Trophoblast cell (in vitro differentiated cells and primary cell): ENCODE measurements around the gene LRP3.

Experiments
- DNase-seq, 2 donors: peaks; one replicate each; pipeline ENCODE4 v3.0.0-alpha.2; 2016
- H2AFZ ChIP-seq: 2 replicates; pipeline ENCODE4 v1.6.1; 2013; ENCODE audit warnings: low read length, moderate library complexity, mild to moderate bottlenecking; ENCODE audit not compliant: insufficient read depth, poor library complexity
- H2AK5ac ChIP-seq: 2 replicates; pipeline ENCODE4 v1.6.1; 2013; ENCODE audit warnings: mild to moderate bottlenecking, low read length
- H2BK120ac ChIP-seq: 2 replicates; pipeline ENCODE4 v1.6.1; 2013; ENCODE audit warnings: low read length, mild to moderate bottlenecking, moderate library complexity; ENCODE audit not compliant: insufficient read depth, poor library complexity
- H2BK12ac ChIP-seq: 2 replicates; pipeline ENCODE4 v1.6.1; 2013; ENCODE audit warnings: mild to moderate bottlenecking, low read length, moderate library complexity
- H2BK5ac ChIP-seq: 2 replicates; pipeline ENCODE4 v1.6.1; 2013; ENCODE audit warnings: low read length, low read depth, moderate library complexity, mild to moderate bottlenecking; ENCODE audit not compliant: poor library complexity
- H3K14ac ChIP-seq: 2 replicates; pipeline ENCODE4 v1.6.1; 2013; ENCODE audit warnings: mild to moderate bottlenecking, low read length
- H3K18ac ChIP-seq: 2 replicates; pipeline ENCODE4 v1.6.1; 2013; ENCODE audit warnings: mild to moderate bottlenecking, low read length
- H3K23ac ChIP-seq: 2 replicates; pipeline ENCODE4 v1.6.1; 2013; ENCODE audit warnings: low read length
- H3K27ac ChIP-seq: 2 replicates; pipeline ENCODE4 v1.5.1; 2013; ENCODE audit warnings: low read depth, mild to moderate bottlenecking, inconsistent platforms, low read length, moderate library complexity
- H3K27me3 ChIP-seq: 2 replicates; pipeline ENCODE4 v1.6.1; 2013; ENCODE audit warnings: inconsistent platforms, mild to moderate bottlenecking, low read length, moderate library complexity; ENCODE audit not compliant: insufficient read depth
- H3K36me3 ChIP-seq, 2 experiments: 1 replicate in 1 of 2; 2 replicates in 1 of 2; pipeline ENCODE4 v1.6.1; 2013; ENCODE audit warnings: low read length in 2 of 2, mild to moderate bottlenecking in 2 of 2, moderate library complexity in 1 of 2; ENCODE audit not compliant: insufficient read depth in 2 of 2, control insufficient read depth in 1 of 2
- H3K4ac ChIP-seq: 2 replicates; pipeline ENCODE4 v1.6.1; 2013; ENCODE audit warnings: low read depth, mild to moderate bottlenecking, low read length, moderate library complexity
- H3K4me1 ChIP-seq, 2 experiments: 1 replicate in 1 of 2; 2 replicates in 1 of 2; pipeline ENCODE4 v1.6.1; 2013; ENCODE audit warnings: low read length in 2 of 2, mild to moderate bottlenecking in 2 of 2, moderate library complexity in 1 of 2; ENCODE audit not compliant: insufficient read depth in 2 of 2, control insufficient read depth in 1 of 2
- H3K4me2 ChIP-seq: 2 replicates; pipeline ENCODE4 v1.6.1; 2013; ENCODE audit warnings: inconsistent platforms, mild to moderate bottlenecking, low read length, moderate library complexity
- H3K4me3 ChIP-seq: 2 replicates; pipeline ENCODE4 v1.5.1; 2013; ENCODE audit warnings: mild to moderate bottlenecking, low read depth, low read length, inconsistent platforms
- H3K79me1 ChIP-seq: one replicate; pipeline ENCODE4 v1.6.1; 2013; ENCODE audit warnings: low read length
- H3K79me2 ChIP-seq: 2 replicates; pipeline ENCODE4 v1.6.1; 2013; ENCODE audit warnings: low read length, mild to moderate bottlenecking; ENCODE audit not compliant: control insufficient read depth, insufficient read depth, poor library complexity
- H3K9ac ChIP-seq: 2 replicates; pipeline ENCODE4 v1.6.1; 2013; ENCODE audit warnings: mild to moderate bottlenecking, low read length
- H3K9me3 ChIP-seq: 2 replicates; pipeline ENCODE4 v1.6.1; 2013; ENCODE audit warnings: low read depth, mild to moderate bottlenecking, control low read depth, inconsistent platforms, low read length; ENCODE audit not compliant: insufficient read depth
- H4K12ac ChIP-seq: 2 replicates; pipeline ENCODE4 v1.6.1; 2013; ENCODE audit warnings: low read depth, mild to moderate bottlenecking, low read length, moderate library complexity
- H4K8ac ChIP-seq: 2 replicates; pipeline ENCODE4 v1.6.1; 2013; ENCODE audit warnings: low read depth, mild to moderate bottlenecking, low read length, moderate library complexity
- H4K91ac ChIP-seq: one replicate; pipeline ENCODE4 v1.6.1; 2013; ENCODE audit warnings: low read depth, mild to moderate bottlenecking, low read length, moderate library complexity
- WGBS: extraction: QIAGEN DNeasy Blood & Tissue Kit; methylation state at CpG from one replicate; pipeline ENCODE4 v1.1.7; 2013; ENCODE audit warnings: missing lambda C conversion rate; ENCODE audit not compliant: insufficient read length, insufficient coverage; ENCODE audit errors: extremely low coverage; 5-methylcytosine and 5-hydroxymethylcytosine counted together

Gene LRP3

GRCh38 chr19:33211794-33212435 is 17.8 kb downstream of the LRP3 start:
- Histone ChIP-seq H3K23ac (no peak overlapping the region), H2AFZ (no peak overlapping the region), H3K36me3 (no peaks in the 10 kb centered on the region), H3K9ac (no peak overlapping the region), H3K27me3 (no peaks in the 10 kb centered on the region), H3K14ac (no peak overlapping the region), H4K8ac (no peak overlapping the region), H3K4me3 (no peak overlapping the region), H3K79me1 (no peaks in the 10 kb centered on the region), H3K79me2 (no peaks in the 10 kb centered on the region), H3K27ac (no peak overlapping the region), H4K91ac (no peak overlapping the region), H3K4me2 (no peak overlapping the region), H3K9me3 (no peaks in the 10 kb centered on the region), H2BK120ac (no peak overlapping the region), H2BK5ac (no peak overlapping the region), H3K18ac (no peak overlapping the region), H2AK5ac (no peak overlapping the region), H3K4ac (no peak overlapping the region), H2BK12ac (no peak overlapping the region), H4K12ac (no peak overlapping the region), H3K4me1 (no peaks in the 10 kb centered on the region)
- DNase-seq: no peak
- WGBS: no CpG with 5 or more reads among the region's 17 CpGs

GRCh38 chr19:33212436-33213172 is 18.5 kb downstream of the LRP3 start:
- Histone ChIP-seq H2AK5ac (no peak overlapping the region), H3K9ac (no peak overlapping the region), H3K4ac (no peak overlapping the region), H3K79me2 (no peaks in the 10 kb centered on the region), H2BK120ac (no peak overlapping the region), H3K79me1 (no peaks in the 10 kb centered on the region), H3K23ac (no peak overlapping the region), H3K27me3 (no peaks in the 10 kb centered on the region), H3K4me1 (no peaks in the 10 kb centered on the region), H3K14ac (no peak overlapping the region), H2BK5ac (no peak overlapping the region), H3K18ac (no peak overlapping the region), H2BK12ac (no peak overlapping the region), H4K91ac (no peak overlapping the region), H3K9me3 (no peaks in the 10 kb centered on the region), H2AFZ (no peak overlapping the region), H3K27ac (no peak overlapping the region), H3K36me3 (no peaks in the 10 kb centered on the region), H3K4me3 (no peak overlapping the region), H4K12ac (no peak overlapping the region), H4K8ac (no peak overlapping the region), H3K4me2 (no peak overlapping the region)
- no CpG with 5 or more reads among the region's 30 CpGs for WGBS
- no peak for DNase-seq

- DNase-seq: peak; percentile 23 to 30
- H3K9ac ChIP-seq: no peak overlapping the region
- no peak overlapping the region for H2AFZ ChIP-seq
- no peak overlapping the region for H3K4ac ChIP-seq
- no peak overlapping the region for H3K4me2 ChIP-seq
- H2BK5ac ChIP-seq: no peak overlapping the region
- no peak overlapping the region for H2BK120ac ChIP-seq
- H3K23ac ChIP-seq: no peak overlapping the region
- H3K4me1 ChIP-seq: no peaks in the 10 kb centered on the region
- H3K9me3 ChIP-seq: no peaks in the 10 kb centered on the region
- no peak overlapping the region for H3K14ac ChIP-seq
- no peak overlapping the region for H4K12ac ChIP-seq
- no peak overlapping the region for H3K18ac ChIP-seq
- no peak overlapping the region for H3K4me3 ChIP-seq
- no peaks in the 10 kb centered on the region for H3K79me1 ChIP-seq
- H3K36me3 ChIP-seq: no peaks in the 10 kb centered on the region
- H3K27ac ChIP-seq: no peak overlapping the region
- no peak overlapping the region for H4K8ac ChIP-seq
- no peak overlapping the region for H2AK5ac ChIP-seq
- no peak overlapping the region for H2BK12ac ChIP-seq
- no peaks in the 10 kb centered on the region for H3K79me2 ChIP-seq
- no peaks in the 10 kb centered on the region for H3K27me3 ChIP-seq
- no peak overlapping the region for H4K91ac ChIP-seq
- WGBS: no CpG with 5 or more reads among the region's 6 CpGs
Observed at GRCh38 chr19:33214596-33214995, 20.5 kb downstream of the LRP3 start.

- Histone ChIP-seq H2BK12ac (no peak overlapping the region), H2BK5ac (no peak overlapping the region), H2BK120ac (no peak overlapping the region)
Observed at GRCh38 chr19:33215438-33216197, 21.5 kb downstream of the LRP3 start.

More at GRCh38 chr19:33215438-33216197, 21.5 kb downstream of the LRP3 start:
- H4K12ac ChIP-seq: no peak overlapping the region
- DNase-seq: no peak
- H3K79me1 ChIP-seq: no peaks in the 10 kb centered on the region
- no peak overlapping the region for H4K8ac ChIP-seq
- no peaks in the 10 kb centered on the region for H3K4me1 ChIP-seq
- no peak overlapping the region for H4K91ac ChIP-seq
- no peak overlapping the region for H3K18ac ChIP-seq
- H3K4me2 ChIP-seq: no peak overlapping the region
- no peak overlapping the region for H3K14ac ChIP-seq
- H3K23ac ChIP-seq: no peak overlapping the region
- H3K9me3 ChIP-seq: no peaks in the 10 kb centered on the region
- H3K79me2 ChIP-seq: no peaks in the 10 kb centered on the region
- H3K36me3 ChIP-seq: no peaks in the 10 kb centered on the region
- H3K4ac ChIP-seq: no peak overlapping the region
- WGBS: no CpG with 5 or more reads among the region's 19 CpGs
- H3K27ac ChIP-seq: no peak overlapping the region
- H3K9ac ChIP-seq: no peak overlapping the region
- H2AFZ ChIP-seq: no peak overlapping the region
- no peaks in the 10 kb centered on the region for H3K27me3 ChIP-seq
- no peak overlapping the region for H3K4me3 ChIP-seq
- no peak overlapping the region for H2AK5ac ChIP-seq
